Activated naive CD4-positive, alpha-beta T cell treated with anti-CD3 and anti-CD28 coated beads, Interleukin-2, amount 50 U/mL, for 24 hours (primary cell): ENCODE data around the gene MYO3B.

Source experiments
- H3K27ac Mint-ChIP-seq: one replicate; pipeline ENCODE4 v1.8.0; 2021; ENCODE audit warnings: mild to moderate bottlenecking, mixed read lengths
- H3K27me3 Mint-ChIP-seq: one replicate; pipeline ENCODE4 v1.8.0; 2021; ENCODE audit warnings: mixed read lengths
- H3K36me3 Mint-ChIP-seq: one replicate; pipeline ENCODE4 v1.8.0; 2021; ENCODE audit warnings: mixed read lengths
- H3K4me1 Mint-ChIP-seq: one replicate; pipeline ENCODE4 v1.8.0; 2021; ENCODE audit warnings: mixed read lengths
- H3K4me3 Mint-ChIP-seq: one replicate; pipeline ENCODE4 v1.8.0; 2021; ENCODE audit warnings: mild to moderate bottlenecking, mixed read lengths
- H3K9me3 Mint-ChIP-seq: one replicate; pipeline ENCODE4 v1.8.0; 2021; ENCODE audit warnings: mixed read lengths

MYO3B gene, protein sequence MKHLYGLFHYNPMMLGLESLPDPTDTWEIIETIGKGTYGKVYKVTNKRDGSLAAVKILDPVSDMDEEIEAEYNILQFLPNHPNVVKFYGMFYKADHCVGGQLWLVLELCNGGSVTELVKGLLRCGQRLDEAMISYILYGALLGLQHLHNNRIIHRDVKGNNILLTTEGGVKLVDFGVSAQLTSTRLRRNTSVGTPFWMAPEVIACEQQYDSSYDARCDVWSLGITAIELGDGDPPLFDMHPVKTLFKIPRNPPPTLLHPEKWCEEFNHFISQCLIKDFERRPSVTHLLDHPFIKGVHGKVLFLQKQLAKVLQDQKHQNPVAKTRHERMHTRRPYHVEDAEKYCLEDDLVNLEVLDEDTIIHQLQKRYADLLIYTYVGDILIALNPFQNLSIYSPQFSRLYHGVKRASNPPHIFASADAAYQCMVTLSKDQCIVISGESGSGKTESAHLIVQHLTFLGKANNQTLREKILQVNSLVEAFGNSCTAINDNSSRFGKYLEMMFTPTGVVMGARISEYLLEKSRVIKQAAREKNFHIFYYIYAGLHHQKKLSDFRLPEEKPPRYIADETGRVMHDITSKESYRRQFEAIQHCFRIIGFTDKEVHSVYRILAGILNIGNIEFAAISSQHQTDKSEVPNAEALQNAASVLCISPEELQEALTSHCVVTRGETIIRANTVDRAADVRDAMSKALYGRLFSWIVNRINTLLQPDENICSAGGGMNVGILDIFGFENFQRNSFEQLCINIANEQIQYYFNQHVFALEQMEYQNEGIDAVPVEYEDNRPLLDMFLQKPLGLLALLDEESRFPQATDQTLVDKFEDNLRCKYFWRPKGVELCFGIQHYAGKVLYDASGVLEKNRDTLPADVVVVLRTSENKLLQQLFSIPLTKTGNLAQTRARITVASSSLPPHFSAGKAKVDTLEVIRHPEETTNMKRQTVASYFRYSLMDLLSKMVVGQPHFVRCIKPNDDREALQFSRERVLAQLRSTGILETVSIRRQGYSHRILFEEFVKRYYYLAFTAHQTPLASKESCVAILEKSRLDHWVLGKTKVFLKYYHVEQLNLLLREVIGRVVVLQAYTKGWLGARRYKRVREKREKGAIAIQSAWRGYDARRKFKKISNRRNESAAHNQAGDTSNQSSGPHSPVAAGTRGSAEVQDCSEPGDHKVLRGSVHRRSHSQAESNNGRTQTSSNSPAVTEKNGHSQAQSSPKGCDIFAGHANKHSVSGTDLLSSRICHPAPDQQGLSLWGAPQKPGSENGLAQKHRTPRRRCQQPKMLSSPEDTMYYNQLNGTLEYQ (N-terminal part only)

DNA sequence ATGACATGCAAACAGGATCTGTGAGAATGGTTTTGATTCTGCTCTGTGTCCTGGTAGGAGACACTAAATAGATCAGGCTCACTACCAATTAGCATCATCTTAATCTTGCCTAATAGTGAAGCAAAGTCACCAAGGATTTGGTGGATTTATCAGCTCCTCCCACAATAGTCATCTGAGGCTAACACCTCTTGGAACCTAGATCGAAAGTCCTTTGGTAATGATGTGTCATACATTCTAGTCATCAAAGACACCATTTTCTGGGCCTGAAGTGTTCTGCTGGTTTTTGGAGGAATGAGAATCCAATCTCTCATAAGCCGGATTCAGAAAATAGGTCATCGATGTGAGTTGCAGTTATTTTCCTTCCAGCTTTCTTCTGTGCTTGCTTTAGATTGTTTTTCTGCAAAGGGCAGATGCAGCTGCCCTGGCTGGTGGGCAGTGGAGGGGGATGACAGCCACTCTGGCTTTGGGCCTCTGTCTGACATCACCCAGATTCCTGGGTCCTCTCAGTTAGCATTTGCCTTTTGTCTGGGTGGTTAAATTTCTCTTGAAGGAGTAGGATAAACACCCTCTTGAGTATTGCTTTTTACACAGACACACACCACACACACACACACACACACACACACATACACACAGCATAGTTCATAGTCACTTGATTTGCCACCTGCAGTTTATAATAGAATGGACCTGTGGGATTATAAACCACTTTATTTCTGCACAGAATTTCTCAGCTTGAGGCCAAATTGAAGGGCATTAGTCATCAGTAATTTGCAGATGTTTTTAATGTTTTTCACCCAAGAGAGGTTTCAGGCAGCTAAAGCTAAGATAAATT lies at the start of gene MYO3B:
Gene MYO3B, plus strand, starts transcription at position 198 of the 832 bp plus-strand sequence. Its CDS starts 141 bp downstream, at position 339.
- H3K4me1 Mint-ChIP-seq = no peaks in the 10 kb centered on the region
- H3K36me3 Mint-ChIP-seq = no peaks in the 10 kb centered on the region
- H3K9me3 Mint-ChIP-seq = no peaks in the 10 kb centered on the region
- H3K27me3 Mint-ChIP-seq = no peaks in the 10 kb centered on the region
- no peak within 1 kb of the TSS for H3K4me3 Mint-ChIP-seq
- no peak within 1 kb of the TSS for H3K27ac Mint-ChIP-seq

DNA sequence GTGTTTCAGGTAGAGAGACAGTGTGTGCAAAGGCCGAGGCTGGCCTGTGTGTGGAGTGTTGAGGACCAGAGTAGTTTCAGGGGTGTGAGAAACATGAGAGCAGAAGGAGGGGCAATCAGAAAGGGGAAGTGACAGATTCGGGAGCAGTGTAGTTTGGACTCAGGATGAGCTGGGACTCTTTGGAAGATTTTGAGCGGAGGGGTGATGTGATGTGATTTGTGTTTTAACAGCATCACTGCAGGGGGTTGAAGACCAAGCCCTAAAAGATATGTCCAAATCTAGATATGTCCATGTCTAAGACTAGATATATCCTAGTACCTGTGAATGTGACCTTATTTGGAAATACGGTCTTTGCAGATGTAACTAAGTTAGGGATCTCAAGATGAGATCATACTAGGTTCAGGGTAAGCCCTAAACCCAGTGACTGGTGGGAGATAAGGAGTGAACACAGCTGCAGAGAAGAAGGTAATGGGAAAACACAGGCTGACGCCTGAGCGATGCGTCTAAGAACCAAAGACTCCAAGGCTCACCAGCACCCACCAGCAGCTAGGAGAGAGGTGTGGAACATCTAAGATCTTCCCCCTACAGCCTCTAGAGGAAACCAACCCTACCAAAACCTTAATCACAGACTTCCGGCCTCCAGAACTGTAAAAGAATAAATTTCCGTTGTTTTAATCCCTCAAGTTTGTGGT lies 38.5 kb upstream of the MYO3B start:
- H3K4me1 Mint-ChIP-seq = no peaks in the 10 kb centered on the region
- H3K4me3 Mint-ChIP-seq = no peak overlapping the region
- no peaks in the 10 kb centered on the region for H3K9me3 Mint-ChIP-seq
- no peaks in the 10 kb centered on the region for H3K36me3 Mint-ChIP-seq
- H3K27ac Mint-ChIP-seq = no peak overlapping the region
- peaks cover 2% of the 10 kb centered on the region for H3K27me3 Mint-ChIP-seq

DNA sequence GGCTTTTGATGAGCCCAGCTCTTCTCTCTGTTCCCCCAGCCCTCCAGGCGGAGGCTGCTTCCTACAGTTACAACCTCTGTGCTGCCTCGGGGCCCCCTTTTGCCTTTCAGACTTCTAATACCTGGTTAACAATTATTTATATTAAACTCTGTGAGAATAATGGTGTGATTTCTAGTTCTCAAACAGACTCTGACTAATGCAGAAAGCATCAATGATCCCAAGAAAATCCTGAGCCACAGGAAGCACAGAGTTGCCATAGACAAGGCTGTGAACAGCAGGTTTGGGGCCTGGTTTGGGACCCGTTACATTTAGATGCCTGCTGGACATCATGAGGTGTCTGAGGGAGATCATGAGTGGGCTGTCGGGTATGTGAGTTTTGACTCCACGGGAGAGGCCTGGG lies 37.4 kb upstream of the MYO3B start:
- H3K27me3 Mint-ChIP-seq = peaks cover 2% of the 10 kb centered on the region
- H3K27ac Mint-ChIP-seq = no peak overlapping the region
- no peaks in the 10 kb centered on the region for H3K9me3 Mint-ChIP-seq
- no peaks in the 10 kb centered on the region for H3K4me1 Mint-ChIP-seq
- no peaks in the 10 kb centered on the region for H3K36me3 Mint-ChIP-seq
- no peak overlapping the region for H3K4me3 Mint-ChIP-seq

DNA sequence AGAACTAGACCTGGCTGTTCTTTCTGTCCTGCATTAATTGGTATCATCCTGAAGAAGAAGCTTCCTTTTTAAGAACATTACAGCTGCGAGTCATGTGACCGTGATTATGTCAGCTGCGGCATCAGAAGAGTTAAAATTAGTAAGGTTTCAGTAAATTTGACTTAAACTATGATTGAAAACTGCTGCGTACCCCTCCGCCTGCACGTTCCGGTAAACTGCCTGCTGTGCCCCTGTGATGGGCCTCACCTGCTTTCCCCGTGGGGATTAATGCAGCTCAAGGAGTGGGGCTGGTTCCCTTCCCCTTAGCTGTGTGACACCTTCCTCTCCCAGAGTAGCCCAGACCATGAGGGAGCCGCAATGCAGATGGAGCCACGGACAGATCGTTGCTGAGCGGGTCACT lies 36.1 kb upstream of the MYO3B start:
- Mint-ChIP-seq H3K4me1 (no peaks in the 10 kb centered on the region), H3K27ac (no peak overlapping the region), H3K27me3 (peaks cover 2% of the 10 kb centered on the region), H3K9me3 (no peaks in the 10 kb centered on the region), H3K4me3 (no peak overlapping the region), H3K36me3 (no peaks in the 10 kb centered on the region)

DNA sequence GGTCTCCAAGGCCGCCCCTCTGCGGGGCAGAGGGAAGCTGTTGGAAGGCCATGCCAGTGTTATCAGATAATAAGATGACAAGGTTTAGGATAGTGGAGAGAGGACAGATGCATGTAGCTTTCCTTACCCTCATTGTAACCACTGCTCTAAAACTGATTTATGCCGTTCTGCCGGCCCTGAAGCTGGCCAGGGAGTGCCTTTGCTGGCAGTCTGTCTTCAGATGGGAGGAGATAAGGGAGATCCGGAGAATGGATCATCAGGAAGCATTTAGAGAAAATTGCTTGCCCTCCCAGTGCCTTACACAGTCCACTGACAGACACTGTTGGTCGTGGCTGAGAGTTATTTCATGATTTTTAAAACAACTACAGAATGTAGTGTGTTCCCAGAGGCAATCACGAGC lies 35.4 kb upstream of the MYO3B start:
- H3K4me1 Mint-ChIP-seq = no peaks in the 10 kb centered on the region
- no peak overlapping the region for H3K4me3 Mint-ChIP-seq
- no peak overlapping the region for H3K27ac Mint-ChIP-seq
- H3K27me3 Mint-ChIP-seq = peaks cover 2% of the 10 kb centered on the region
- no peaks in the 10 kb centered on the region for H3K36me3 Mint-ChIP-seq
- H3K9me3 Mint-ChIP-seq = no peaks in the 10 kb centered on the region

DNA sequence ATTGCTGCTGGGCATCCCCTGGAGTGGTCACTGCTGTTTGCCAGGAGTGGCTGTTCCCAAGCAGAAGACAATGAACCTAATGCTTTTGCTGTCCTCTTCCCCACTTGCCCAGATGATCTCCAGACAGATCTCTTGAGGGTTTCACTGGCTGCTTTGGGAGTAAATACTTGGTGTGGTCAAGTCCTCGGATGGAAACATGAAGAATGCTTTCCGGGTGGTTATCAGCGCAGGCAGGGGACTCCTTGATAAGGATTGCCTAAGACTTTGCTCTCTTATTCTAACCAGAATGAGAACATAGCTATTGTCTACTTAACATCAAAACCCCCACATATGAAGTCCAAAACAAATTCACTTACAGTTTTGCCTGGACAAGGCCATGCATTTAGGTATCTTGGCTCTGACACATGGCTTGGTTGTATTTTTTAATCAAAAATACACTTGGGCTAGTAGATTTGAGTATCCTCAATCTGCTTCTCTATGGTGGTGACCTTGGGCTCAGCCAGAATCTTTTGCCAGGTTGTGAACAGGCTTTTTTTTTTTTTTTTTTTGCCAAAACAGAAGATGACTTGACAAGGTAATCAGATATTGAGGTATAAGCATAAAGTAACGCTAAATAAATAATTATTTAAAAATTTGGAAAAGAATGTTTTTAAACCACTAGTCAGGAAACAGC lies 34.8 kb upstream of the MYO3B start:
- peaks cover 2% of the 10 kb centered on the region for H3K27me3 Mint-ChIP-seq
- no peaks in the 10 kb centered on the region for H3K36me3 Mint-ChIP-seq
- H3K4me3 Mint-ChIP-seq = no peak overlapping the region
- H3K4me1 Mint-ChIP-seq = no peaks in the 10 kb centered on the region
- no peak overlapping the region for H3K27ac Mint-ChIP-seq
- no peaks in the 10 kb centered on the region for H3K9me3 Mint-ChIP-seq

DNA sequence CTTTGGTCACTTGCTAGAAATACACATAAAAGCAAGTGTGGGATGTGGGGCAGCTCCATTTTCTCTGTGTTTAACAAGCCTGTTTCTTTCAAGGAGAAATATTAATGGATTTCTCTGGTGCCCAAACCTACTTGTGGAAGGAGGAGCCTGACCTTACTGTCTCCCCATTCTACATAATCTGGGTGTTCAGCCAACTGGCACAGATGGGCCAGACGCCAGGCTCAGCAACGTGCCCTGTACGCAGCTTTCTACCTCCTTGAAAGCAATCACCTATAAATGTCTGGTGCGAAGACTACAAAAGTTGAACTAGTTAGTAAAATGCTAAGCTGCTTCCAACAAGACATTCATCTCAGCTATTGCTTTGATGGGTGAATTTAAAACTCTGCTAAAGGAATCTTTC lies 33.2 kb upstream of the MYO3B start:
- H3K27me3 Mint-ChIP-seq = peaks cover 2% of the 10 kb centered on the region

DNA sequence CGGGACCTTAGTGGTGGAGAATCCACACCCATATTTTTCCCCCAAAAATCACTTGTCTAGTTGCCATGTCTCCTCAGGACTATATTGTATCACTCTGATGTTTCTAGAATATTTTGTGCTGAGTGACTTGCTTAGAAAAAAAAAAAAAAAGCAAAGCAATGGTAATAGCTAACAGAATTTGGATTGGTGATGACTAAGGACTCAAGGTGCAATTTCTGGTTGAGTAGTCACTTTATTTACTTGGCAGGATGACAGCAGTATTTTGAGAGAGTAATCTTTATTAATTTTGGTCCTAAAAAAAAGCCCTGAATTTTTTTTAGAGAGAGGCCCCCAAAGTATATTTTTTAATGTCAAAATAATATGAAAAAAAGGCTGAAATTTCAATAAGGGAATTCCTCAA lies 32.8 kb upstream of the MYO3B start:
- H3K4me1 Mint-ChIP-seq = no peaks in the 10 kb centered on the region

More for the DNA sequence above, 33.2 kb upstream of the MYO3B start:
- Mint-ChIP-seq H3K4me3 (no peak overlapping the region), H3K9me3 (no peaks in the 10 kb centered on the region), H3K27ac (no peak overlapping the region), H3K4me1 (no peaks in the 10 kb centered on the region), H3K36me3 (no peaks in the 10 kb centered on the region)

DNA sequence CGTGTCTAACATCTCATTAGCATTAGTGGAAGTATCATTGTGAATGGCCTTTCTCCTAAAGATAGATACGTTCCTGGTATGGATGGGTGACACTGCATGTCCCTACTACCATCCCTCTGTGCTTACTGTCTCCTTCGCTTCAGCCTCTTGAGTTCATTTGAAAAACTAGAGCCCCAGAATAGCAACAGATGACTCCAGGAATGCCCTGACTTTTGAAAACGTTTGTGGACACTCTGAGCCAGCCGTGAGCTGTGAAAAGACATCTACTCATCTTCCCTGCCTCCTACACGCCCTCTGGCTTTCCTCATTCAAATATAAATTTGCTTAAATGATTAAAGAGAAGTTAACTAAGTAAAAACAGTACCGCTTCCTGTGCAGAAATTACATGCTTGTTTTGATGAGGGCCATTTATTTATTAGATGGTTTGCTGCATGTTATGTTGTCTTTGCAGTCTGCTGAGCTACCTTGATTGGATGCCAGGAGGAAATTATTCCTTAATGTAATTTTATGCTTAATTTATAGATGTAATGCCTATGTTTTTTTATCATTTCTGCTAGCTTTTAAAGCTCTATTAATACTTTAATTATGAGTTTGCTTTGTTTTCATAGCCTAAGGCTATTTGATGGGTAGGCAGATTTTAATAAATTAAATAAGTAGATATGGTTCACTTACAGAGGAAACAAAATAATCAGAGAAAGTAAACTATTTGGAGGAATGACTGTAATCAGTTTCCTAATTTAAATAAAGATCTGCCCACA lies 32.1 kb upstream of the MYO3B start:
- H3K9me3 Mint-ChIP-seq = no peaks in the 10 kb centered on the region
- no peak overlapping the region for H3K27ac Mint-ChIP-seq
- no peak overlapping the region for H3K4me3 Mint-ChIP-seq
- no peaks in the 10 kb centered on the region for H3K36me3 Mint-ChIP-seq
- H3K4me1 Mint-ChIP-seq = no peaks in the 10 kb centered on the region
- peaks cover 2% of the 10 kb centered on the region for H3K27me3 Mint-ChIP-seq

More for the DNA sequence above, 32.8 kb upstream of the MYO3B start:
- Mint-ChIP-seq H3K27ac (no peak overlapping the region), H3K9me3 (no peaks in the 10 kb centered on the region), H3K27me3 (peaks cover 2% of the 10 kb centered on the region), H3K36me3 (no peaks in the 10 kb centered on the region), H3K4me3 (no peak overlapping the region)

DNA sequence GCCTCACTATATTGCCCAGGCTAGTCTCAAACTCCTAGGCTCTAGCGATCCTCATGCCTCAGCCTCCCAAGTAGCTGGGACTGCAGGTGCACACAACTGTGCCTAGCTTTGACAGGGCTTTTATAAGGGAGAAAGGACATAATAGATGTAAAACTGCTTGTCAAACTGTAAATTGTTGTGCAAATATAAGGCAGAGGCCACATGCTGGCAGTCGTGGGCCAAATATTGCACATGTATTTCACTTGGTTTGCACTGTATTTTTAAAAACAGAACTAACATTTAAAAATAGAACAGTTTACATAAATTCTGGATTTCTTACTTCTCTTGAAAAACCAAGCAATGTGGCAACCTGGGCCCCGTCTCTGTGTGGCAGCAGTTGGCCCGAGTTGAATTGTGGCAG lies 31.2 kb upstream of the MYO3B start:
- H3K36me3 Mint-ChIP-seq = no peaks in the 10 kb centered on the region

DNA sequence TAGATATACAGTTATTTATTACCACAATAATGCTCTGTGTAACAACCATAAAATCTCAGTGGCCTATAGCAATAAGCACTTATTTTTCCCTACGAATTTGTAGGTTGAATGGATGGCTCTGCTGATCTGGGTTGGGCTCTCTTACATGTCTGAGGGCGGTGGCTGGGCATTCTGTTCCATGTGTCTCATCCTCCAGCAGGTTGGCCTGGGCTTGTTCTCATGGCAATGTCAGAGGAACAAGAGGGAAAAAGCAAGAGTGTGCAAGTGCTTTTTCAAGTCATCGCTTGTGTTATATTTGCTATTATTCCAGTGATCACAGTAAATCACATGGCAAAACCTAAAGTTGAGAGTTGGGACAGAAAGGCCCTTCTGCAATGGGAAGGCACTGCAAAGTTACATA lies 30.4 kb upstream of the MYO3B start:
- no peaks in the 10 kb centered on the region for H3K4me1 Mint-ChIP-seq
- H3K36me3 Mint-ChIP-seq = no peaks in the 10 kb centered on the region
- no peak overlapping the region for H3K27ac Mint-ChIP-seq
- peaks cover 2% of the 10 kb centered on the region for H3K27me3 Mint-ChIP-seq
- H3K9me3 Mint-ChIP-seq = no peaks in the 10 kb centered on the region
- no peak overlapping the region for H3K4me3 Mint-ChIP-seq

More for the DNA sequence above, 31.2 kb upstream of the MYO3B start:
- Mint-ChIP-seq H3K4me1 (no peaks in the 10 kb centered on the region), H3K4me3 (no peak overlapping the region), H3K27ac (no peak overlapping the region), H3K27me3 (peaks cover 2% of the 10 kb centered on the region), H3K9me3 (no peaks in the 10 kb centered on the region)

DNA sequence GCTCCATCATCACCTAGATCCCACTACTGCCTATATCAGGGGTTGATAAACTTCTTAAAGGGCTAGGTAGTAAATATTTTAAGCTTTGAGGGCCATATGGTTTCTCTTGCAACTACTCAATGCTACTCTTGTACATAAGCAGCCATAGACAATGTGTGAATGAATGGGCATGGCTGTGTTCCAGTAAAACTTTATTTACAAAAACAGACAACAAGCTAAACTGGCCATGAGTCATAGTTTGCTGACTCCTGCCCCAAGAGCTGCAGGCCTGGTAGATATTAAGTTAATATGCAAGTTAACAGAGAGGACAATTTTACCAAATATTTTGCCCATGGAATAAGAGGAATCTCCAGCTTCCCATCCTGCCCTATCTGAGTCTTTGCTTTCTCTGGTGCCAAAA lies 29.8 kb upstream of the MYO3B start:
- Mint-ChIP-seq H3K4me3 (no peak overlapping the region), H3K4me1 (no peaks in the 10 kb centered on the region), H3K27ac (no peak overlapping the region), H3K27me3 (peaks cover 2% of the 10 kb centered on the region), H3K9me3 (no peaks in the 10 kb centered on the region), H3K36me3 (no peaks in the 10 kb centered on the region)

DNA sequence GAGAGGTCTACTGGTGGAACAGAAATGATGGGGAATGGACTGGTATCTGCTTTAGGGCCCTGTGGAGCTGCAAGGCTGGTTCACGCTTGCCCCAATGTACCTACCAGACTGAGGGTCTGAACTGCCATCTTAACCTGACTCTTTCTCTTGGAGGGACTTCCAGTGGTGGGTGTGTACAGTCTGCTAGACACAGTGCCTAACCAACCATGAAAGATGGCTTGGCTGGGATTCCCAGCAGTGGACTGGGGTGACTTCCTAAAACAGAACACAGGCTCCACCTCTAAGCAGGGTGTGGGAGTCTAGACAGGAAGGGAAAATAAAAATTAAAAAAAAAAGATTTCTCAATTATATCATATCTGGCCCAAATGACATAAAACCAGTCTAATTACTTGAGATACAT lies 25.5 kb upstream of the MYO3B start:
- Mint-ChIP-seq H3K27ac (no peak overlapping the region), H3K27me3 (no peaks in the 10 kb centered on the region), H3K4me1 (no peaks in the 10 kb centered on the region), H3K36me3 (no peaks in the 10 kb centered on the region), H3K9me3 (no peaks in the 10 kb centered on the region), H3K4me3 (no peak overlapping the region)
